HEK293 (cell line): ENCODE results near the gene NRL.

Experiments
- CTCF ChIA-PET: fragments of 350-600 bp; formaldehyde crosslinking; extraction: SDS; loops from one replicate; lab custom pipeline; 2021; ENCODE audit warnings: antibody characterized with exemption; lab: Yijun Ruan, JAX
- POLR2A ChIA-PET: fragments of 300-600 bp; formaldehyde crosslinking; extraction: SDS; loops from one replicate; lab custom pipeline; 2020; ENCODE audit warnings: antibody characterized with exemption, inconsistent platforms; lab: Yijun Ruan, JAX
- H3K27ac ChIP-seq: fragments of 200-500 bp; sonication (Bioruptor generic); 2 replicates; pipeline ENCODE4 v1.5.1; 2014; ENCODE audit warnings: low read depth, low read length, control low read depth, inconsistent platforms; ENCODE audit errors: extremely low read depth
- H3K36me3 ChIP-seq, 2 experiments: fragments of 200-500 bp in 1 of 2; sonication (Bioruptor generic) in 1 of 2; 1 replicate in 1 of 2; 2 replicates in 1 of 2; pipeline ENCODE4 v1.5.1; 2014 to 2017; ENCODE audit warnings: inconsistent platforms in 2 of 2, low read length in 2 of 2; ENCODE audit not compliant: control insufficient read depth in 2 of 2, insufficient read depth in 1 of 2
- H3K4me1 ChIP-seq: fragments of 200-500 bp; sonication (Bioruptor generic); 2 replicates; pipeline ENCODE4 v1.5.1; 2014; ENCODE audit warnings: mild to moderate bottlenecking, low read length, inconsistent platforms; ENCODE audit not compliant: control insufficient read depth, insufficient read depth
- H3K4me3 ChIP-seq: 2 replicates; pipeline ENCODE4 v1.5.1; 2011; ENCODE audit warnings: low read depth, mild to moderate bottlenecking, control low read depth, low read length, moderate library complexity
- H3K9me3 ChIP-seq: fragments of 200-500 bp; sonication (Bioruptor generic); 2 replicates; pipeline ENCODE4 v1.5.1; 2014; ENCODE audit warnings: low read depth, low read length, inconsistent platforms; ENCODE audit not compliant: control insufficient read depth, insufficient read depth
- GLIS1 ChIP-seq: fragments of 450-650 bp; formaldehyde crosslinking; IDR thresholded peaks from 2 replicates; pipeline ENCODE4 v1.5.1; 2016; ENCODE audit warnings: missing biosample characterization, missing genetic modification characterization
- KLF10 ChIP-seq: fragments of 450-650 bp; IDR thresholded peaks from 2 replicates; pipeline ENCODE4 v1.5.1; 2018; ENCODE audit warnings: missing biosample characterization, mild to moderate bottlenecking, missing genetic modification characterization
- MZF1 ChIP-seq: fragments of 450-650 bp; formaldehyde crosslinking; IDR thresholded peaks from 2 replicates; pipeline ENCODE4 v1.5.1; 2017; ENCODE audit warnings: missing biosample characterization, missing genetic modification characterization, borderline replicate concordance
- PRDM2 ChIP-seq: fragments of 450-650 bp; formaldehyde crosslinking; IDR thresholded peaks from 2 replicates; pipeline ENCODE4 v1.5.1; 2016; ENCODE audit warnings: missing biosample characterization, missing genetic modification characterization, borderline replicate concordance
- PRDM4 ChIP-seq: fragments of 450-650 bp; formaldehyde crosslinking; IDR thresholded peaks from 2 replicates; pipeline ENCODE4 v1.5.1; 2017; ENCODE audit warnings: missing biosample characterization, missing genetic modification characterization
- SALL2 ChIP-seq: fragments of 450-650 bp; formaldehyde crosslinking; IDR thresholded peaks from 2 replicates; pipeline ENCODE4 v1.5.0; 2017; ENCODE audit warnings: missing biosample characterization, mild to moderate bottlenecking, missing genetic modification characterization, borderline replicate concordance
- TRIM28 ChIP-seq: IDR thresholded peaks from 2 replicates; pipeline ENCODE4 v1.6.1; 2011; ENCODE audit warnings: low read length, control low read depth, borderline replicate concordance
- YY1 ChIP-seq: fragments of 450-650 bp; formaldehyde crosslinking; IDR thresholded peaks from 2 replicates; pipeline ENCODE4 v1.5.1; 2018; ENCODE audit warnings: missing biosample characterization, missing genetic modification characterization
- ZBTB8A ChIP-seq: fragments of 450-650 bp; formaldehyde crosslinking; IDR thresholded peaks from 2 replicates; pipeline ENCODE4 v1.5.1; 2016; ENCODE audit warnings: missing biosample characterization, missing genetic modification characterization
- ZFP69B ChIP-seq: fragments of 450-650 bp; formaldehyde crosslinking; IDR thresholded peaks from 2 replicates; pipeline ENCODE4 v1.5.1; 2016; ENCODE audit warnings: missing biosample characterization, missing genetic modification characterization
- ZNF114 ChIP-seq: fragments of 450-650 bp; formaldehyde crosslinking; IDR thresholded peaks from 2 replicates; pipeline ENCODE4 v1.5.0; 2017; ENCODE audit warnings: missing biosample characterization, missing genetic modification characterization
- ZNF121 ChIP-seq: fragments of 450-650 bp; formaldehyde crosslinking; IDR thresholded peaks from 2 replicates; pipeline ENCODE4 v1.5.1; 2016; ENCODE audit warnings: missing biosample characterization, missing genetic modification characterization
- ZNF18 ChIP-seq: fragments of 450-650 bp; formaldehyde crosslinking; IDR thresholded peaks from 2 replicates; pipeline ENCODE4 v1.5.1; 2016; ENCODE audit warnings: missing biosample characterization, missing genetic modification characterization
- ZNF19 ChIP-seq: fragments of 450-650 bp; formaldehyde crosslinking; IDR thresholded peaks from 2 replicates; pipeline ENCODE4; 2016; ENCODE audit warnings: missing biosample characterization, missing genetic modification characterization, low read depth
- ZNF23 ChIP-seq: fragments of 450-650 bp; formaldehyde crosslinking; IDR thresholded peaks from 2 replicates; pipeline ENCODE4 v1.5.1; 2016; ENCODE audit warnings: missing biosample characterization, missing genetic modification characterization, borderline replicate concordance
- ZNF26 ChIP-seq: fragments of 450-650 bp; formaldehyde crosslinking; IDR thresholded peaks from 2 replicates; pipeline ENCODE4 v1.5.1; 2016; ENCODE audit warnings: missing biosample characterization, missing genetic modification characterization
- ZNF335 ChIP-seq: fragments of 450-650 bp; formaldehyde crosslinking; conservative IDR thresholded peaks from 2 replicates; pipeline ENCODE4 v1.5.1; 2016; ENCODE audit warnings: missing biosample characterization, missing genetic modification characterization
- ZNF362 ChIP-seq: fragments of 450-650 bp; formaldehyde crosslinking; IDR thresholded peaks from 2 replicates; pipeline ENCODE4 v1.5.1; 2016; ENCODE audit warnings: missing biosample characterization, missing genetic modification characterization
- ZNF394 ChIP-seq: fragments of 450-650 bp; formaldehyde crosslinking; IDR thresholded peaks from 2 replicates; pipeline ENCODE4 v1.5.1; 2016; ENCODE audit warnings: missing biosample characterization, missing genetic modification characterization, mild to moderate bottlenecking, moderate library complexity, borderline replicate concordance
- ZNF398 ChIP-seq: fragments of 450-650 bp; formaldehyde crosslinking; IDR thresholded peaks from 2 replicates; pipeline ENCODE4 v1.5.1; 2017; ENCODE audit warnings: missing biosample characterization, missing genetic modification characterization
- ZXDB ChIP-seq: fragments of 450-650 bp; formaldehyde crosslinking; IDR thresholded peaks from 2 replicates; pipeline ENCODE4 v1.5.1; 2016; ENCODE audit warnings: missing biosample characterization, missing genetic modification characterization

The NRL gene

GRCh38 chr14:24122898-24123297 lies 8.1 kb upstream of the NRL start:
- Histone ChIP-seq H3K27ac (no peak overlapping the region), H3K4me1 (no peaks in the 10 kb centered on the region), H3K9me3 (no peaks in the 10 kb centered on the region), H3K36me3 (peaks cover 10 to 54% of the 10 kb centered on the region in 2 experiments; a peak in 2 of 3 replicates), H3K4me3 (no peak overlapping the region)
- no peak for TF ChIP-seq ZFP69B (tag by site-specific recombination)
- no peak for TF ChIP-seq ZNF394
- TF ChIP-seq ZNF18, result no peak
- no peak for TF ChIP-seq ZNF121 (tag by site-specific recombination)
- no peak for TF ChIP-seq ZNF19 (tag by site-specific recombination)
- no peak for TF ChIP-seq ZNF398 (tag by site-specific recombination)
- TF ChIP-seq YY1 (tag by site-specific recombination), result no peak
- no peak for TF ChIP-seq GLIS1 (tag by site-specific recombination)
- no peak for TF ChIP-seq MZF1 (tag by site-specific recombination)
- no peak for TF ChIP-seq ZNF26
- no peak for TF ChIP-seq PRDM4 (tag by site-specific recombination)
- TF ChIP-seq ZNF23 (tag by site-specific recombination), result no peak
- no peak for TF ChIP-seq ZNF114 (tag by site-specific recombination)
- TF ChIP-seq TRIM28, result no peak
- CTCF ChIA-PET, result no interaction called here
- POLR2A ChIA-PET, result interaction anchor here (0.6 kb wide), 1 partner anchor 1128 kb away, joined by 4 read pairs; no protein-coding TSS in a partner anchor

GRCh38 chr14:24122416-24122815 lies 7.7 kb upstream of the NRL start:
- Histone ChIP-seq H3K36me3 (peaks cover 10 to 59% of the 10 kb centered on the region in 2 experiments; a peak in 2 of 3 replicates), H3K27ac (no peak overlapping the region), H3K4me3 (no peak overlapping the region), H3K9me3 (no peaks in the 10 kb centered on the region), H3K4me1 (no peaks in the 10 kb centered on the region)
- CTCF ChIA-PET, result interaction anchor here (1.4 kb wide), 1 partner anchor 32 kb away, joined by 3 read pairs; no protein-coding TSS in a partner anchor
- POLR2A ChIA-PET, result interaction anchor here (0.6 to 1.2 kb wide), 2 partner anchors 14 to 1128 kb away, joined by 4 read pairs; partner anchors contain the start of gene PSME1
- TF ChIP-seq ZNF335 (tag by site-specific recombination) (no peak), SALL2 (tag by site-specific recombination) (no peak), PRDM2 (no peak), ZBTB8A (tag by site-specific recombination) (no peak), ZXDB (tag by site-specific recombination) (no peak), KLF10 (tag by site-specific recombination) (no peak), ZNF362 (tag by site-specific recombination) (no peak)
